H1 (cell line): ENCODE measurements around the gene NCF4. TPM values are rescaled to one million over a fixed set of nuclear protein-coding genes. Genes with fewer than 3 reads are reported as not detected.

Experiments
- CTCF ChIA-PET: fragments of 300-600 bp; sonication (Branson Sonifier 250); formaldehyde crosslinking; loops from one replicate; lab custom pipeline; 2021; ENCODE audit not compliant: partially characterized antibody; lab: Charles Lee
- POLR2A ChIA-PET: fragments of 300-600 bp; sonication (Branson Sonifier 250); formaldehyde crosslinking; loops from one replicate; lab custom pipeline; 2021; ENCODE audit warnings: inconsistent platforms; ENCODE audit not compliant: partially characterized antibody; lab: Charles Lee
- DNase-seq, 2 experiments: peaks; one replicate each; pipeline versions ENCODE4 v3.0.0 to v3.0.0-alpha.2; 2010 to 2022; ENCODE audit warnings: low spot score in 2 of 2, low read depth in 1 of 2, mixed read lengths in 1 of 2
- FAIRE-seq: peaks from 2 replicates; lab custom pipeline; 2011; peaks lifted over from hg19 to GRCh38; lab: Jason Lieb, UNC
- H2AFZ ChIP-seq: 2 replicates; pipeline ENCODE4 v1.8.1; 2012; ENCODE audit warnings: low read length, inconsistent platforms
- H2AK5ac ChIP-seq: 2 replicates; pipeline ENCODE4 v1.6.1; 2013; ENCODE audit warnings: low read depth, low read length
- H2BK120ac ChIP-seq: replicated peaks from 2 replicates; pipeline ENCODE3; 2013; ENCODE audit warnings: low read depth, low read length, inconsistent platforms
- H2BK12ac ChIP-seq: 2 replicates; pipeline ENCODE4 v1.6.1; 2013; ENCODE audit warnings: low read depth, low read length
- H2BK15ac ChIP-seq: 2 replicates; pipeline ENCODE4 v1.6.1; 2013; ENCODE audit warnings: low read length
- H2BK20ac ChIP-seq: 2 replicates; pipeline ENCODE4 v1.6.1; 2013; ENCODE audit warnings: low read length
- H2BK5ac ChIP-seq: 2 replicates; pipeline ENCODE4 v1.6.1; 2013; ENCODE audit warnings: low read depth, low read length
- H3K14ac ChIP-seq: 2 replicates; pipeline ENCODE4 v1.6.1; 2013; ENCODE audit warnings: inconsistent platforms; ENCODE audit not compliant: insufficient read length
- H3K18ac ChIP-seq: 2 replicates; pipeline ENCODE4 v1.6.1; 2013; ENCODE audit warnings: low read length; ENCODE audit errors: extremely low read depth
- H3K23ac ChIP-seq: 2 replicates; pipeline ENCODE4 v1.6.1; 2013; ENCODE audit warnings: inconsistent platforms; ENCODE audit not compliant: insufficient read length
- H3K23me2 ChIP-seq: 2 replicates; pipeline ENCODE4 v1.6.1; 2013; ENCODE audit warnings: low read depth, low read length
- H3K27ac ChIP-seq: 2 replicates; pipeline ENCODE4 v1.6.1; 2011; ENCODE audit warnings: low read depth, low read length, inconsistent platforms
- H3K27me3 ChIP-seq, 4 experiments: replicated peaks in 1 of 4; 1 replicate in 1 of 4; 2 replicates in 3 of 4; pipeline versions ENCODE4 v1.6.1 to v1.8.1; 2011 to 2013; ENCODE audit warnings: low read length in 3 of 4, mild to moderate bottlenecking in 3 of 4, inconsistent platforms in 2 of 4, mixed read lengths in 2 of 4, moderate library complexity in 1 of 4; ENCODE audit not compliant: control insufficient read depth in 3 of 4, insufficient read depth in 3 of 4; ENCODE audit errors: extremely low read depth in 1 of 4
- H3K36me3 ChIP-seq, 4 experiments: 2 replicates each; pipeline versions ENCODE4 v1.6.1 to v1.8.1; 2011 to 2013; ENCODE audit warnings: mild to moderate bottlenecking in 4 of 4, low read length in 3 of 4, moderate library complexity in 2 of 4, control low read depth in 1 of 4, inconsistent platforms in 1 of 4; ENCODE audit not compliant: insufficient read depth in 4 of 4, control insufficient read depth in 2 of 4
- H3K4ac ChIP-seq: replicated peaks from 2 replicates; pipeline ENCODE3; 2013; ENCODE audit warnings: low read length, low read depth, mixed read lengths, inconsistent platforms; ENCODE audit not compliant: insufficient read length
- H3K4me1 ChIP-seq, 4 experiments: replicated peaks in 1 of 4; 1 replicate in 1 of 4; 2 replicates in 3 of 4; pipeline versions ENCODE4 v1.6.1 to v1.8.1; 2011 to 2013; ENCODE audit warnings: low read length in 3 of 4, inconsistent platforms in 2 of 4, mixed read lengths in 1 of 4; ENCODE audit not compliant: insufficient read depth in 4 of 4, control insufficient read depth in 3 of 4
- H3K4me2 ChIP-seq, 2 experiments: 2 replicates each; pipeline versions ENCODE4 v1.6.1 to v1.8.1; 2011 to 2013; ENCODE audit warnings: low read depth in 2 of 2, low read length in 2 of 2, control low read depth in 1 of 2, inconsistent platforms in 1 of 2, mild to moderate bottlenecking in 1 of 2; ENCODE audit not compliant: insufficient read depth in 1 of 2
- H3K4me3 ChIP-seq, 4 experiments: fragments of 200-600, 300-600 bp in 1 of 4; sonication (generic), shearing (Covaris generic), sonication (Bioruptor Twin) in 1 of 4; 2 replicates each; pipeline versions ENCODE4 v1.5.1 to v1.8.1; 2011 to 2016; ENCODE audit warnings: low read length in 4 of 4, low read depth in 3 of 4, control low read depth in 2 of 4, inconsistent platforms in 2 of 4, mild to moderate bottlenecking in 2 of 4, mixed read lengths in 1 of 4, moderate library complexity in 1 of 4; ENCODE audit not compliant: insufficient read depth in 2 of 4; ENCODE audit errors: extremely low read depth in 1 of 4
- H3K56ac ChIP-seq: replicated peaks from 2 replicates; pipeline ENCODE3; 2013; ENCODE audit warnings: low read depth, mild to moderate bottlenecking, mixed read lengths, low read length, inconsistent platforms; ENCODE audit not compliant: insufficient read length
- H3K79me1 ChIP-seq: 2 replicates; pipeline ENCODE4 v1.6.1; 2013; ENCODE audit warnings: low read depth, low read length, control low read depth
- H3K79me2 ChIP-seq, 2 experiments: 2 replicates each; pipeline versions ENCODE4 v1.6.1 to v1.8.1; 2012 to 2013; ENCODE audit warnings: low read length in 2 of 2, mild to moderate bottlenecking in 2 of 2, inconsistent platforms in 1 of 2; ENCODE audit not compliant: insufficient read depth in 2 of 2, control insufficient read depth in 1 of 2
- H3K9ac ChIP-seq, 4 experiments: replicated peaks in 1 of 4; 1 replicate in 1 of 4; 2 replicates in 3 of 4; pipeline versions ENCODE4 v1.6.1 to v1.8.1; 2011 to 2013; ENCODE audit warnings: low read depth in 3 of 4, low read length in 3 of 4, control low read depth in 2 of 4, mild to moderate bottlenecking in 2 of 4, moderate library complexity in 2 of 4, inconsistent platforms in 1 of 4; ENCODE audit errors: extremely low read depth in 1 of 4
- H3K9me3 ChIP-seq, 2 experiments: 2 replicates each; pipeline versions ENCODE4 v1.6.1 to v1.8.1; 2012 to 2013; ENCODE audit warnings: mild to moderate bottlenecking in 2 of 2, moderate library complexity in 2 of 2, control low read depth in 1 of 2, inconsistent platforms in 1 of 2, low read depth in 1 of 2, low read length in 1 of 2, mixed read lengths in 1 of 2; ENCODE audit not compliant: insufficient read depth in 2 of 2
- H4K20me1 ChIP-seq, 2 experiments: replicated peaks in 1 of 2; 2 replicates each; pipeline versions ENCODE3 to v1.8.1; 2011 to 2013; ENCODE audit warnings: inconsistent platforms in 2 of 2, low read length in 2 of 2, mild to moderate bottlenecking in 1 of 2; ENCODE audit not compliant: insufficient read depth in 2 of 2, control insufficient read depth in 1 of 2
- H4K5ac ChIP-seq: 2 replicates; pipeline ENCODE4 v1.6.1; 2013; ENCODE audit warnings: low read length, low read depth, mixed read lengths, inconsistent platforms; ENCODE audit not compliant: insufficient read length
- H4K8ac ChIP-seq: 2 replicates; pipeline ENCODE4 v1.8.0; 2013; ENCODE audit warnings: mild to moderate bottlenecking, moderate library complexity, low read length, inconsistent platforms; ENCODE audit not compliant: insufficient read depth; ENCODE audit errors: extremely low read depth
- H4K91ac ChIP-seq: replicated peaks from 2 replicates; pipeline ENCODE3; 2013; ENCODE audit warnings: low read length, mixed read lengths, inconsistent platforms; ENCODE audit not compliant: insufficient read length
- ATF2 ChIP-seq: IDR thresholded peaks from 2 replicates; pipeline ENCODE4 v1.6.1; 2012; ENCODE audit warnings: low read length, inconsistent platforms
- CHD2 ChIP-seq: IDR thresholded peaks from 2 replicates; pipeline ENCODE4 v1.6.1; 2012; ENCODE audit warnings: low read length, improper control_type of control experiment
- EGR1 ChIP-seq: IDR thresholded peaks from 2 replicates; pipeline ENCODE4 v1.6.1; 2011; ENCODE audit warnings: low read depth, low read length, borderline replicate concordance
- FOSL1 ChIP-seq: IDR thresholded peaks from 2 replicates; pipeline ENCODE4 v1.6.1; 2011; ENCODE audit warnings: mild to moderate bottlenecking, low read depth, low read length, moderate library complexity; ENCODE audit not compliant: insufficient read depth
- GTF2F1 ChIP-seq: IDR thresholded peaks from 2 replicates; pipeline ENCODE4 v1.6.1; 2012; ENCODE audit warnings: low read depth, low read length, improper control_type of control experiment, borderline replicate concordance
- NANOG ChIP-seq: IDR thresholded peaks from 2 replicates; pipeline ENCODE4 v1.6.1; 2011; ENCODE audit warnings: low read length, low read depth, mild to moderate bottlenecking, inconsistent platforms; ENCODE audit not compliant: insufficient read depth, poor library complexity, severe bottlenecking
- POLR2A ChIP-seq, 2 experiments: IDR thresholded peaks; 1 replicate in 1 of 2; 2 replicates in 1 of 2; pipeline ENCODE4 v1.6.1; 2011; ENCODE audit warnings: low read depth in 2 of 2, low read length in 2 of 2, mild to moderate bottlenecking in 2 of 2; ENCODE audit errors: control extremely low read depth in 1 of 2
- RFX5 ChIP-seq: IDR thresholded peaks from 2 replicates; pipeline ENCODE4 v1.6.1; 2011; ENCODE audit warnings: low read depth, low read length, improper control_type of control experiment, borderline replicate concordance
- RNF2 ChIP-seq: fragments of 200-900, 300-1000 bp; sonication (generic); IDR thresholded peaks from 2 replicates; pipeline ENCODE4 v1.7.1; 2016; ENCODE audit warnings: borderline replicate concordance, low read depth, mild to moderate bottlenecking, antibody characterized with exemption, low read length; ENCODE audit not compliant: poor library complexity, severe bottlenecking; ENCODE audit errors: missing control alignments
- SAP30 ChIP-seq: fragments of 300-600 bp; sonication (generic); IDR thresholded peaks from 2 replicates; pipeline ENCODE4 v1.7.1; 2012; ENCODE audit warnings: low read length, moderate library complexity, mild to moderate bottlenecking, inconsistent platforms; ENCODE audit not compliant: insufficient read depth, insufficient replicate concordance
- SP4 ChIP-seq: IDR thresholded peaks from 2 replicates; pipeline ENCODE4 v1.6.1; 2012; ENCODE audit warnings: low read length, inconsistent platforms
- TBP ChIP-seq: IDR thresholded peaks from 2 replicates; pipeline ENCODE4 v1.6.1; 2011; ENCODE audit warnings: low read depth, low read length, improper control_type of control experiment
- TEAD4 ChIP-seq: IDR thresholded peaks from 2 replicates; pipeline ENCODE4 v1.6.1; 2012; ENCODE audit warnings: low read depth, low read length, inconsistent platforms, mixed read lengths
- WGBS, 2 experiments: shearing (Covaris generic) in 1 of 2; methylation state at CpG; one replicate each; pipeline versions ENCODE4 v1.1.6 to v1.1.7; 2013 to 2015; ENCODE audit warnings: low lambda C conversion rate in 2 of 2, mixed read lengths in 2 of 2, inconsistent platforms in 1 of 2, low coverage in 1 of 2, missing lambda C conversion rate in 1 of 2; ENCODE audit not compliant: insufficient replicate concordance in 2 of 2, insufficient coverage in 1 of 2, insufficient read length in 1 of 2; ENCODE audit errors: extremely low coverage in 1 of 2, missing lambda C conversion rate in 1 of 2; 5-methylcytosine and 5-hydroxymethylcytosine counted together
- polyA plus RNA-seq, 7 experiments: library from polyadenylated mRNA; depleted of rRNA in 3 of 7; stranded (reverse) in 5 of 7; unstranded in 2 of 7; fragments of >200 nt in 5 of 7; fragments of 200-250 nt in 2 of 7; gene quantifications; 1 replicate in 5 of 7; 2 replicates in 1 of 7; 4 replicates in 1 of 7; pipeline versions ENCODE4 v1.2.1 to v1.2.3, GENCODE V29; 2011 to 2013; ENCODE audit warnings: missing spikeins in 2 of 7, mixed read lengths in 2 of 7
- total RNA-seq: library from RNA; stranded (reverse); fragmentation: NEBNext Ultra II Directional; extraction: Animal tissue kit (Norgen Biotek cat#: 25700); gene quantifications from 2 replicates; pipeline ENCODE4 v1.2.1, GENCODE V29; 2021

Gene NCF4
- total and polyA plus RNA-seq, 2 of the 8 experiments (the other 6 are each of a cell fraction or from before 2014, with no cell fraction given) = 0.20 TPM; not detected in 1

- ChIA-PET CTCF (interaction anchor here (4.4 kb wide), 1 partner anchor 10 kb away, joined by 17 read pairs; no protein-coding TSS in a partner anchor), POLR2A (no interaction called here)
- Histone ChIP-seq H3K23me2 (no peaks in the 10 kb centered on the region), H3K79me1 (no peaks in the 10 kb centered on the region), H3K9ac (no peak overlapping the region), H3K9me3 (no peaks in the 10 kb centered on the region), H3K56ac (no peak overlapping the region), H3K4me2 (no peak overlapping the region), H4K8ac (no peak overlapping the region), H2BK20ac (no peak overlapping the region), H3K14ac (no peak overlapping the region), H4K20me1 (no peaks in the 10 kb centered on the region), H3K27me3 (no peaks in the 10 kb centered on the region), H4K5ac (no peak overlapping the region), H2BK5ac (no peak overlapping the region), H3K18ac (no peak overlapping the region), H3K27ac (no peak overlapping the region), H3K4ac (no peak overlapping the region), H4K91ac (no peak overlapping the region), H2AK5ac (no peak overlapping the region), H3K4me3 (no peak overlapping the region), H2BK15ac (no peak overlapping the region), H3K79me2 (no peaks in the 10 kb centered on the region), H2AFZ (no peak overlapping the region), H2BK12ac (no peak overlapping the region), H3K4me1 (peaks cover 0 to 2% (median 0%) of the 10 kb centered on the region in 4 experiments; a peak in 2 of 7 replicates), H3K23ac (no peak overlapping the region), H2BK120ac (no peak overlapping the region), H3K36me3 (no peaks in the 10 kb centered on the region)
- FAIRE-seq (no peak), DNase-seq (no peak)
- WGBS, 2 experiments = 88% methylated on average over 5 of the region's 5 CpGs; no CpG with 5 or more reads in 1 of the 2 experiments
- TF ChIP-seq ATF2 (no peak), NANOG (no peak), FOSL1 (no peak), TEAD4 (no peak), SAP30 (no peak), TBP (no peak), RFX5 (no peak), GTF2F1 (no peak), SP4 (no peak), POLR2A (IDR thresholded peaks at IDR 0.05; ENCODE audit: control extremely low read depth in 1 of 2, low read depth in 2 of 2, low read length in 2 of 2) (no peak), EGR1 (no peak), CHD2 (no peak), RNF2 (no peak)
These were observed 14.5 kb upstream of the NCF4 start for GRCh38 chr22:36846271-36846670.
